DOHH2 (cell line): ENCODE measurements around the gene C9orf72.

Experiments
- CTCF ChIP-seq: fragments of 200-600 bp; sonication (generic); IDR thresholded peaks from one replicate; pipeline ENCODE4 v1.5.1; 2014; ENCODE audit warnings: antibody characterized with exemption, mild to moderate bottlenecking, low read depth, low read length; ENCODE audit not compliant: poor library complexity, severe bottlenecking
- EZH2phosphoT487 ChIP-seq: fragments of 200-600 bp; sonication (generic); IDR thresholded peaks from 2 replicates; pipeline ENCODE4 v1.6.1; 2017; ENCODE audit warnings: borderline replicate concordance, mild to moderate bottlenecking, antibody characterized with exemption, low read length, moderate library complexity, mixed read lengths

- no peak for TF ChIP-seq CTCF
- TF ChIP-seq EZH2phosphoT487: no peak
These were observed 62.5 kb downstream of the C9orf72 start for GRCh38 chr9:27510780-27511179.
